HPDE6-E6E7 (cell line): ENCODE data around the gene OAS2.
"Not testable (repeated sequence)": the region's sequence is repeated elsewhere in the genome, so short reads cannot be mapped to it uniquely, and the experiment has no call there.

ENCODE experiments used
- DNase-seq: peaks from one replicate; pipeline ENCODE4 v3.0.0; 2011; ENCODE audit warnings: missing footprints; ENCODE audit errors: extremely low spot score

The OAS2 gene

GRCh38 chr12:112985642-112986290 lies 7.4 kb downstream of the OAS2 start:
- DNase-seq = no peak

GRCh38 chr12:112986291-112986800 lies 8.0 kb downstream of the OAS2 start:
- no peak for DNase-seq

- DNase-seq = no peak
These were observed 9.2 kb downstream of the OAS2 start for GRCh38 chr12:112987561-112987960.

- no peak for DNase-seq
These were observed 9.9 kb downstream of the OAS2 start for GRCh38 chr12:112988224-112988623.

- DNase-seq = not testable (repeated sequence)
These were observed 10.6 kb downstream of the OAS2 start for GRCh38 chr12:112988823-112989385.

GRCh38 chr12:112989806-112990205 lies 11.5 kb downstream of the OAS2 start:
- no peak for DNase-seq

GRCh38 chr12:112992541-112993398 lies 14.5 kb downstream of the OAS2 start:
- DNase-seq = peak; percentile 69

- DNase-seq = no peak
These were observed 16.7 kb downstream of the OAS2 start for GRCh38 chr12:112995008-112995407.

- no peak for DNase-seq
These were observed 18.2 kb downstream of the OAS2 start for GRCh38 chr12:112996501-112996900.

GRCh38 chr12:112997506-112997905 lies 19.2 kb downstream of the OAS2 start:
- no peak for DNase-seq

- DNase-seq = no peak
These were observed 20.9 kb downstream of the OAS2 start for GRCh38 chr12:112998987-112999767.

GRCh38 chr12:113000433-113000832 lies 22.1 kb downstream of the OAS2 start:
- no peak for DNase-seq

- DNase-seq = no peak
These were observed 23.8 kb downstream of the OAS2 start for GRCh38 chr12:113002155-113002554.

GRCh38 chr12:113002676-113003075 lies 24.4 kb downstream of the OAS2 start:
- no peak for DNase-seq

- DNase-seq = no peak
These were observed 25.3 kb downstream of the OAS2 start for GRCh38 chr12:113003636-113004035.

GRCh38 chr12:113005762-113006161 lies 27.4 kb downstream of the OAS2 start:
- DNase-seq = no peak

GRCh38 chr12:113006206-113006605 lies 27.9 kb downstream of the OAS2 start:
- DNase-seq = no peak

GRCh38 chr12:113006641-113007040 lies 28.3 kb downstream of the OAS2 start:
- no peak for DNase-seq

- no peak for DNase-seq
These were observed 28.8 kb downstream of the OAS2 start for GRCh38 chr12:113007166-113007565.

- DNase-seq = no peak
These were observed 32.4 kb downstream of the OAS2 start for GRCh38 chr12:113010701-113011100.

GRCh38 chr12:113014565-113014964 lies 36.2 kb downstream of the OAS2 start:
- DNase-seq = no peak

GRCh38 chr12:113016796-113017195 lies 38.5 kb downstream of the OAS2 start:
- no peak for DNase-seq
